WTC11 (cell line): ENCODE data around the gene PPM1K. TPM values are rescaled to one million over a fixed set of nuclear protein-coding genes. Genes with fewer than 3 reads are reported as not detected.

Experiments
- ATAC-seq: fragments of 200-7000 bp; cut with Tn5 transposase; 2 replicates; pipeline ENCODE4 v1.10.0; 2021; ENCODE audit warnings: mild to moderate bottlenecking, moderate library complexity
- CTCF ChIA-PET: fragments of 300-600 bp; sonication (Branson Sonifier 250); formaldehyde crosslinking; loops from one replicate; lab custom pipeline; 2021; ENCODE audit warnings: antibody characterized with exemption; lab: Charles Lee
- POLR2A ChIA-PET: fragments of 350-600 bp; sonication (Branson Sonifier 250); formaldehyde crosslinking; loops from one replicate; lab custom pipeline; 2021; ENCODE audit warnings: antibody characterized with exemption; lab: Charles Lee
- DNase-seq: peaks from one replicate; pipeline ENCODE4 v3.0.0; 2021; ENCODE audit warnings: low spot score
- H3K27ac Mint-ChIP-seq: 2 replicates; pipeline ENCODE4 v1.8.0; 2021; ENCODE audit warnings: mixed read lengths
- H3K27me3 Mint-ChIP-seq: 2 replicates; pipeline ENCODE4 v1.8.0; 2021; ENCODE audit warnings: low read depth, mild to moderate bottlenecking, moderate library complexity, mixed read lengths
- H3K36me3 Mint-ChIP-seq: 2 replicates; pipeline ENCODE4 v1.8.0; 2021; ENCODE audit warnings: mixed read lengths
- H3K4me1 Mint-ChIP-seq: 2 replicates; pipeline ENCODE4 v1.8.0; 2022; ENCODE audit warnings: mixed read lengths
- H3K4me3 Mint-ChIP-seq: 2 replicates; pipeline ENCODE4 v1.8.0; 2021; ENCODE audit warnings: mild to moderate bottlenecking, moderate library complexity, mixed read lengths
- H3K9me3 Mint-ChIP-seq: 2 replicates; pipeline ENCODE4 v1.8.0; 2021; ENCODE audit warnings: mixed read lengths
- AFF4 ChIP-seq: sonication (generic); formaldehyde crosslinking; IDR thresholded peaks from 2 replicates; pipeline ENCODE4 v1.8.1; 2023; ENCODE audit warnings: mild to moderate bottlenecking, missing genetic modification reagents, borderline replicate concordance
- CREB1 ChIP-seq: sonication (generic); formaldehyde crosslinking; IDR thresholded peaks from 2 replicates; pipeline ENCODE4 v1.8.0; 2023; ENCODE audit warnings: mild to moderate bottlenecking, missing genetic modification reagents
- ERG ChIP-seq: fragments of 250-450 bp; sonication (Bioruptor Pico); IDR thresholded peaks from 2 replicates; pipeline ENCODE4 v1.8.0; 2021; ENCODE audit warnings: mild to moderate bottlenecking
- FOXJ3 ChIP-seq: sonication (generic); formaldehyde crosslinking; IDR thresholded peaks from 2 replicates; pipeline ENCODE4 v1.9.0; 2021; ENCODE audit warnings: missing genetic modification reagents, mild to moderate bottlenecking, borderline replicate concordance
- JUN ChIP-seq: sonication (generic); formaldehyde crosslinking; IDR thresholded peaks from 2 replicates; pipeline ENCODE4 v1.8.0; 2023; ENCODE audit warnings: mild to moderate bottlenecking, missing genetic modification reagents
- NR2C2 ChIP-seq: sonication (generic); formaldehyde crosslinking; IDR thresholded peaks from 2 replicates; pipeline ENCODE4 v1.8.0; 2022; ENCODE audit warnings: mild to moderate bottlenecking, missing genetic modification reagents
- OVOL2 ChIP-seq: fragments of 250-450 bp; sonication (Bioruptor Pico); IDR thresholded peaks from 2 replicates; pipeline ENCODE4 v1.9.0; 2021; ENCODE audit warnings: mild to moderate bottlenecking, borderline replicate concordance
- SMAD4 ChIP-seq: sonication (generic); formaldehyde crosslinking; IDR thresholded peaks from 2 replicates; pipeline ENCODE4 v1.8.0; 2022; ENCODE audit warnings: mild to moderate bottlenecking, missing genetic modification reagents
- SP1 ChIP-seq: sonication (generic); formaldehyde crosslinking; conservative IDR thresholded peaks from 2 replicates; pipeline ENCODE4 v1.8.1; 2022; ENCODE audit warnings: missing genetic modification reagents
- TCF7 ChIP-seq: sonication (generic); formaldehyde crosslinking; IDR thresholded peaks from 2 replicates; pipeline ENCODE4 v1.8.0; 2022; ENCODE audit warnings: mild to moderate bottlenecking, low read depth, missing genetic modification reagents, moderate library complexity
- TEAD4 ChIP-seq: sonication (generic); formaldehyde crosslinking; IDR thresholded peaks from 2 replicates; pipeline ENCODE4 v1.8.0; 2022; ENCODE audit warnings: mild to moderate bottlenecking, missing genetic modification reagents
- ZMAT4 ChIP-seq: fragments of 250-450 bp; sonication (Bioruptor Pico); IDR thresholded peaks from 2 replicates; pipeline ENCODE4 v1.9.0; 2021; ENCODE audit warnings: mild to moderate bottlenecking
- ZNF232 ChIP-seq: sonication (generic); formaldehyde crosslinking; IDR thresholded peaks from 2 replicates; pipeline ENCODE4 v1.8.0; 2022; ENCODE audit warnings: mild to moderate bottlenecking, missing genetic modification reagents
- ZNF396 ChIP-seq: fragments of 250-450 bp; sonication (Bioruptor Pico); IDR thresholded peaks from 2 replicates; pipeline ENCODE4 v1.8.0; 2021; ENCODE audit warnings: mild to moderate bottlenecking, moderate library complexity, borderline replicate concordance
- ZNF416 ChIP-seq: fragments of 250-450 bp; sonication (Bioruptor Pico); IDR thresholded peaks from 2 replicates; pipeline ENCODE4 v1.9.0; 2021; ENCODE audit warnings: mild to moderate bottlenecking, inconsistent platforms
- total RNA-seq: library from RNA; stranded (reverse); gene quantifications from 3 replicates; pipeline ENCODE4 v1.2.3, GENCODE V29; 2021
- TF ChIP-seq, protein P1 (sequence below): sonication (generic); formaldehyde crosslinking; IDR thresholded peaks from 2 replicates; pipeline ENCODE4 v1.8.1; 2023; ENCODE audit warnings: mild to moderate bottlenecking, missing genetic modification reagents
- TF ChIP-seq, protein P2 (sequence below): sonication (generic); formaldehyde crosslinking; IDR thresholded peaks from 2 replicates; pipeline ENCODE4 v1.8.0; 2023; ENCODE audit warnings: missing genetic modification reagents, mild to moderate bottlenecking, borderline replicate concordance
- TF ChIP-seq, protein P3 (sequence below): sonication (generic); formaldehyde crosslinking; conservative IDR thresholded peaks from 2 replicates; pipeline ENCODE4 v1.8.1; 2023; ENCODE audit warnings: mild to moderate bottlenecking, low read depth, missing genetic modification reagents, moderate library complexity

PPM1K gene
- total RNA-seq, 1 experiment from 2014 or later: 17.0 TPM

- TF ChIP-seq ZNF396 (CRISPR knock-in tag): no peak
- no peak for TF ChIP-seq FOXJ3 (CRISPR knock-in tag)
- TF ChIP-seq TEAD4: no peak
- TF ChIP-seq JUN (CRISPR knock-in tag): no peak
- TF ChIP-seq, protein P1, sequence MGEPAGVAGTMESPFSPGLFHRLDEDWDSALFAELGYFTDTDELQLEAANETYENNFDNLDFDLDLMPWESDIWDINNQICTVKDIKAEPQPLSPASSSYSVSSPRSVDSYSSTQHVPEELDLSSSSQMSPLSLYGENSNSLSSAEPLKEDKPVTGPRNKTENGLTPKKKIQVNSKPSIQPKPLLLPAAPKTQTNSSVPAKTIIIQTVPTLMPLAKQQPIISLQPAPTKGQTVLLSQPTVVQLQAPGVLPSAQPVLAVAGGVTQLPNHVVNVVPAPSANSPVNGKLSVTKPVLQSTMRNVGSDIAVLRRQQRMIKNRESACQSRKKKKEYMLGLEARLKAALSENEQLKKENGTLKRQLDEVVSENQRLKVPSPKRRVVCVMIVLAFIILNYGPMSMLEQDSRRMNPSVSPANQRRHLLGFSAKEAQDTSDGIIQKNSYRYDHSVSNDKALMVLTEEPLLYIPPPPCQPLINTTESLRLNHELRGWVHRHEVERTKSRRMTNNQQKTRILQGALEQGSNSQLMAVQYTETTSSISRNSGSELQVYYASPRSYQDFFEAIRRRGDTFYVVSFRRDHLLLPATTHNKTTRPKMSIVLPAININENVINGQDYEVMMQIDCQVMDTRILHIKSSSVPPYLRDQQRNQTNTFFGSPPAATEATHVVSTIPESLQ (CRISPR knock-in tag): no peak
- no peak for TF ChIP-seq TCF7 (CRISPR knock-in tag)
- TF ChIP-seq AFF4: no peak
- no peak for TF ChIP-seq SP1
- TF ChIP-seq SMAD4 (CRISPR knock-in tag): no peak
- no peak for TF ChIP-seq ZMAT4 (CRISPR knock-in tag)
- no peak for TF ChIP-seq ZNF416 (CRISPR knock-in tag)
Observed at GRCh38 chr4:88333741-88334405, 49.5 kb upstream of the PPM1K start (continued).

GRCh38 chr4:88327665-88328064, 43.3 kb upstream of the PPM1K start:
- ChIA-PET CTCF (no interaction called here), POLR2A (no interaction called here)
- H3K4me3 Mint-ChIP-seq: no peak overlapping the region
- H3K27ac Mint-ChIP-seq: no peak overlapping the region
- no peaks in the 10 kb centered on the region for H3K9me3 Mint-ChIP-seq
- H3K27me3 Mint-ChIP-seq: no peaks in the 10 kb centered on the region; the same call in 1 of the 2 replicates
- TF ChIP-seq TEAD4: no peak
- TF ChIP-seq NR2C2: no peak
- no peak for TF ChIP-seq JUN (CRISPR knock-in tag)
- no peak for TF ChIP-seq ERG (CRISPR knock-in tag)
- TF ChIP-seq CREB1: no peak
- TF ChIP-seq, protein P2, sequence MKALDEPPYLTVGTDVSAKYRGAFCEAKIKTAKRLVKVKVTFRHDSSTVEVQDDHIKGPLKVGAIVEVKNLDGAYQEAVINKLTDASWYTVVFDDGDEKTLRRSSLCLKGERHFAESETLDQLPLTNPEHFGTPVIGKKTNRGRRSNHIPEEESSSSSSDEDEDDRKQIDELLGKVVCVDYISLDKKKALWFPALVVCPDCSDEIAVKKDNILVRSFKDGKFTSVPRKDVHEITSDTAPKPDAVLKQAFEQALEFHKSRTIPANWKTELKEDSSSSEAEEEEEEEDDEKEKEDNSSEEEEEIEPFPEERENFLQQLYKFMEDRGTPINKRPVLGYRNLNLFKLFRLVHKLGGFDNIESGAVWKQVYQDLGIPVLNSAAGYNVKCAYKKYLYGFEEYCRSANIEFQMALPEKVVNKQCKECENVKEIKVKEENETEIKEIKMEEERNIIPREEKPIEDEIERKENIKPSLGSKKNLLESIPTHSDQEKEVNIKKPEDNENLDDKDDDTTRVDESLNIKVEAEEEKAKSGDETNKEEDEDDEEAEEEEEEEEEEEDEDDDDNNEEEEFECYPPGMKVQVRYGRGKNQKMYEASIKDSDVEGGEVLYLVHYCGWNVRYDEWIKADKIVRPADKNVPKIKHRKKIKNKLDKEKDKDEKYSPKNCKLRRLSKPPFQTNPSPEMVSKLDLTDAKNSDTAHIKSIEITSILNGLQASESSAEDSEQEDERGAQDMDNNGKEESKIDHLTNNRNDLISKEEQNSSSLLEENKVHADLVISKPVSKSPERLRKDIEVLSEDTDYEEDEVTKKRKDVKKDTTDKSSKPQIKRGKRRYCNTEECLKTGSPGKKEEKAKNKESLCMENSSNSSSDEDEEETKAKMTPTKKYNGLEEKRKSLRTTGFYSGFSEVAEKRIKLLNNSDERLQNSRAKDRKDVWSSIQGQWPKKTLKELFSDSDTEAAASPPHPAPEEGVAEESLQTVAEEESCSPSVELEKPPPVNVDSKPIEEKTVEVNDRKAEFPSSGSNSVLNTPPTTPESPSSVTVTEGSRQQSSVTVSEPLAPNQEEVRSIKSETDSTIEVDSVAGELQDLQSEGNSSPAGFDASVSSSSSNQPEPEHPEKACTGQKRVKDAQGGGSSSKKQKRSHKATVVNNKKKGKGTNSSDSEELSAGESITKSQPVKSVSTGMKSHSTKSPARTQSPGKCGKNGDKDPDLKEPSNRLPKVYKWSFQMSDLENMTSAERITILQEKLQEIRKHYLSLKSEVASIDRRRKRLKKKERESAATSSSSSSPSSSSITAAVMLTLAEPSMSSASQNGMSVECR: no peak
- TF ChIP-seq, protein P3, sequence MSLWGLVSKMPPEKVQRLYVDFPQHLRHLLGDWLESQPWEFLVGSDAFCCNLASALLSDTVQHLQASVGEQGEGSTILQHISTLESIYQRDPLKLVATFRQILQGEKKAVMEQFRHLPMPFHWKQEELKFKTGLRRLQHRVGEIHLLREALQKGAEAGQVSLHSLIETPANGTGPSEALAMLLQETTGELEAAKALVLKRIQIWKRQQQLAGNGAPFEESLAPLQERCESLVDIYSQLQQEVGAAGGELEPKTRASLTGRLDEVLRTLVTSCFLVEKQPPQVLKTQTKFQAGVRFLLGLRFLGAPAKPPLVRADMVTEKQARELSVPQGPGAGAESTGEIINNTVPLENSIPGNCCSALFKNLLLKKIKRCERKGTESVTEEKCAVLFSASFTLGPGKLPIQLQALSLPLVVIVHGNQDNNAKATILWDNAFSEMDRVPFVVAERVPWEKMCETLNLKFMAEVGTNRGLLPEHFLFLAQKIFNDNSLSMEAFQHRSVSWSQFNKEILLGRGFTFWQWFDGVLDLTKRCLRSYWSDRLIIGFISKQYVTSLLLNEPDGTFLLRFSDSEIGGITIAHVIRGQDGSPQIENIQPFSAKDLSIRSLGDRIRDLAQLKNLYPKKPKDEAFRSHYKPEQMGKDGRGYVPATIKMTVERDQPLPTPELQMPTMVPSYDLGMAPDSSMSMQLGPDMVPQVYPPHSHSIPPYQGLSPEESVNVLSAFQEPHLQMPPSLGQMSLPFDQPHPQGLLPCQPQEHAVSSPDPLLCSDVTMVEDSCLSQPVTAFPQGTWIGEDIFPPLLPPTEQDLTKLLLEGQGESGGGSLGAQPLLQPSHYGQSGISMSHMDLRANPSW (CRISPR knock-in tag): no peak
- no peak for TF ChIP-seq OVOL2 (CRISPR knock-in tag)
- TF ChIP-seq ZNF232 (CRISPR knock-in tag): no peak
- DNase-seq (no peak), ATAC-seq (no peak)
- H3K4me1 Mint-ChIP-seq: no peaks in the 10 kb centered on the region; the same call in 1 of the 2 replicates
- H3K36me3 Mint-ChIP-seq: no peaks in the 10 kb centered on the region
